ENCODE measurements around the gene PPP1R15B.

PPP1R15B gene

GRCh38 chr1:204356997-204357396, 54.6 kb downstream of the PPP1R15B start:
- no peak for DNase-seq (ENCODE audit: low read depth)
- TF ChIP-seq CTCF (IDR thresholded peaks at IDR 0.05; ENCODE audit: control insufficient read depth, insufficient read depth, low read depth, low read length, missing control alignments), result no peak
- H3K4me3 ChIP-seq (ENCODE audit: control insufficient read depth, low read depth, low read length), result no peak overlapping the region

- TF ChIP-seq CTCF (IDR thresholded peaks at IDR 0.05; ENCODE audit: control insufficient read depth, insufficient read depth, low read depth, low read length, missing control alignments), result no peak
- no peak overlapping the region for H3K4me3 ChIP-seq (ENCODE audit: control insufficient read depth, low read depth, low read length)
- no peak for DNase-seq (ENCODE audit: low read depth)
Observed at GRCh38 chr1:204355913-204356312, 55.7 kb downstream of the PPP1R15B start.

- no peak for DNase-seq (ENCODE audit: low read depth)
- TF ChIP-seq CTCF (IDR thresholded peaks at IDR 0.05; ENCODE audit: control insufficient read depth, insufficient read depth, low read depth, low read length, missing control alignments), result no peak
- no peak overlapping the region for H3K4me3 ChIP-seq (ENCODE audit: control insufficient read depth, low read depth, low read length)
Observed at GRCh38 chr1:204354579-204354978, 57.0 kb downstream of the PPP1R15B start.

Data from AG09309 (cell line).